ENCODE measurements around the gene SNED1. TPM values are rescaled to one million over a fixed set of nuclear protein-coding genes. Genes with fewer than 3 reads are reported as not detected.

Gene SNED1
- total RNA-seq, 1 experiment from 2014 or later, result not detected

GRCh38 chr2:241005569-241005968 is 7.2 kb downstream of the SNED1 start:
- ChIA-PET CTCF (no interaction called here), POLR2A (no interaction called here)
- H3K36me3 Mint-ChIP-seq (ENCODE audit: insufficient read depth, unreplicated experiment), result no peaks in the 10 kb centered on the region
- H3K9me3 Mint-ChIP-seq (ENCODE audit: unreplicated experiment), result peaks cover 14% of the 10 kb centered on the region
- no TSS peak for BruUV-seq (replicated peaks)
- H3K4me3 Mint-ChIP-seq (ENCODE audit: unreplicated experiment), result no peak overlapping the region
- peaks cover 6% of the 10 kb centered on the region for H3K9me3 ChIP-seq
- TF ChIP-seq, protein P1, sequence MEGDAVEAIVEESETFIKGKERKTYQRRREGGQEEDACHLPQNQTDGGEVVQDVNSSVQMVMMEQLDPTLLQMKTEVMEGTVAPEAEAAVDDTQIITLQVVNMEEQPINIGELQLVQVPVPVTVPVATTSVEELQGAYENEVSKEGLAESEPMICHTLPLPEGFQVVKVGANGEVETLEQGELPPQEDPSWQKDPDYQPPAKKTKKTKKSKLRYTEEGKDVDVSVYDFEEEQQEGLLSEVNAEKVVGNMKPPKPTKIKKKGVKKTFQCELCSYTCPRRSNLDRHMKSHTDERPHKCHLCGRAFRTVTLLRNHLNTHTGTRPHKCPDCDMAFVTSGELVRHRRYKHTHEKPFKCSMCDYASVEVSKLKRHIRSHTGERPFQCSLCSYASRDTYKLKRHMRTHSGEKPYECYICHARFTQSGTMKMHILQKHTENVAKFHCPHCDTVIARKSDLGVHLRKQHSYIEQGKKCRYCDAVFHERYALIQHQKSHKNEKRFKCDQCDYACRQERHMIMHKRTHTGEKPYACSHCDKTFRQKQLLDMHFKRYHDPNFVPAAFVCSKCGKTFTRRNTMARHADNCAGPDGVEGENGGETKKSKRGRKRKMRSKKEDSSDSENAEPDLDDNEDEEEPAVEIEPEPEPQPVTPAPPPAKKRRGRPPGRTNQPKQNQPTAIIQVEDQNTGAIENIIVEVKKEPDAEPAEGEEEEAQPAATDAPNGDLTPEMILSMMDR (IDR thresholded peaks at IDR 0.05; ENCODE audit: insufficient read depth in 1 of 2, low read depth in 1 of 2, low read length in 1 of 2, severe bottlenecking in 1 of 2, unreplicated experiment in 1 of 2), result no peak
- no peak overlapping the region for H3K4me3 ChIP-seq (ENCODE audit: low read depth, low read length)
- no peak for DNase-seq
- H3K27me3 Mint-ChIP-seq (ENCODE audit: insufficient read depth, unreplicated experiment), result no peaks in the 10 kb centered on the region
- intact Hi-C loops (cut with micrococcal nuclease; ENCODE audit: unreplicated experiment), result no loop called here
- no peaks in the 10 kb centered on the region for H3K27me3 ChIP-seq (replicated peaks; ENCODE audit: control insufficient read depth, insufficient read depth, low read length)
- no peak overlapping the region for H3K27ac Mint-ChIP-seq (ENCODE audit: unreplicated experiment)
- no peaks in the 10 kb centered on the region for H3K4me1 ChIP-seq
- H3K36me3 ChIP-seq (ENCODE audit: control insufficient read depth, insufficient read depth, low read length), result no peaks in the 10 kb centered on the region
- H3K4me1 Mint-ChIP-seq (ENCODE audit: low read depth, unreplicated experiment), result no peaks in the 10 kb centered on the region

GRCh38 chr2:241006412-241006811 is 8.0 kb downstream of the SNED1 start:
- BruUV-seq (replicated peaks), result no TSS peak
- Histone ChIP-seq H3K9me3 (peaks cover 6% of the 10 kb centered on the region), H3K4me1 (no peaks in the 10 kb centered on the region), H3K27me3 (replicated peaks; ENCODE audit: control insufficient read depth, insufficient read depth, low read length) (no peaks in the 10 kb centered on the region), H3K4me3 (ENCODE audit: low read depth, low read length) (no peak overlapping the region), H3K36me3 (ENCODE audit: control insufficient read depth, insufficient read depth, low read length) (no peaks in the 10 kb centered on the region)
- POLR2A ChIA-PET, result no interaction called here
- Mint-ChIP-seq H3K4me3 (ENCODE audit: unreplicated experiment) (no peak overlapping the region), H3K36me3 (ENCODE audit: insufficient read depth, unreplicated experiment) (no peaks in the 10 kb centered on the region), H3K9me3 (ENCODE audit: unreplicated experiment) (peaks cover 14% of the 10 kb centered on the region), H3K4me1 (ENCODE audit: low read depth, unreplicated experiment) (no peaks in the 10 kb centered on the region), H3K27me3 (ENCODE audit: insufficient read depth, unreplicated experiment) (no peaks in the 10 kb centered on the region), H3K27ac (ENCODE audit: unreplicated experiment) (no peak overlapping the region)
- intact Hi-C loops (cut with micrococcal nuclease; ENCODE audit: unreplicated experiment), result no loop called here
- CTCF ChIA-PET, result no interaction called here
- DNase-seq, result no peak
- TF ChIP-seq, protein P1 (IDR thresholded peaks at IDR 0.05; ENCODE audit: insufficient read depth in 1 of 2, low read depth in 1 of 2, low read length in 1 of 2, severe bottlenecking in 1 of 2, unreplicated experiment in 1 of 2), result no peak

DNA sequence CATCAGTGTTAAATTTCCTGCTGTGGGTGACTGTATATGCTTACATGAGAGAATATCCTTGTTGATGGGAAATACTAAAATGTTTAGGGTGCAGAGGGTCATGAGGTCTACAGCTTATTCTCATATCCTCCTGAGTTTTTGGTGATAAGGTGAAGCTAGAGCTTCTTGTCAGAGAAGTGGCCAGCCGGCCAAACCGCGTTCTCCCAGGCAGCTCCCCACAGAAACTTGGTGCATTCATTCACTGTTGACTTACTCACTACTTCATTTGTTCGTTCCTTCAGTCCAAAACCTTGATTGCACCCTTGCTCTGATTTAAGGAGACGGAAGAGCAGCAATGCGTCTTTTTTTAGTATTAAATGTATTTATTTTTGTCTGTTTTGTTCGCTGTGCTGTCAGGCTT is 8.7 kb downstream of the SNED1 start:
- Histone ChIP-seq H3K4me1 (no peaks in the 10 kb centered on the region), H3K4me3 (ENCODE audit: low read depth, low read length) (no peak overlapping the region), H3K27me3 (replicated peaks; ENCODE audit: control insufficient read depth, insufficient read depth, low read length) (no peaks in the 10 kb centered on the region), H3K9me3 (peaks cover 6% of the 10 kb centered on the region), H3K36me3 (ENCODE audit: control insufficient read depth, insufficient read depth, low read length) (no peaks in the 10 kb centered on the region)
- Mint-ChIP-seq H3K4me1 (ENCODE audit: low read depth, unreplicated experiment) (no peaks in the 10 kb centered on the region), H3K9me3 (ENCODE audit: unreplicated experiment) (peaks cover 14% of the 10 kb centered on the region), H3K27me3 (ENCODE audit: insufficient read depth, unreplicated experiment) (no peaks in the 10 kb centered on the region), H3K36me3 (ENCODE audit: insufficient read depth, unreplicated experiment) (no peaks in the 10 kb centered on the region), H3K4me3 (ENCODE audit: unreplicated experiment) (no peak overlapping the region), H3K27ac (ENCODE audit: unreplicated experiment) (no peak overlapping the region)
- no peak for DNase-seq
- ChIA-PET POLR2A (no interaction called here), CTCF (no interaction called here)
- intact Hi-C loops (cut with micrococcal nuclease; ENCODE audit: unreplicated experiment), result no loop called here
- TF ChIP-seq, protein P1 (IDR thresholded peaks at IDR 0.05; ENCODE audit: insufficient read depth in 1 of 2, low read depth in 1 of 2, low read length in 1 of 2, severe bottlenecking in 1 of 2, unreplicated experiment in 1 of 2), result no peak
- no TSS peak for BruUV-seq (replicated peaks)
